H1 (cell line): ENCODE results near the gene HMCN2. TPM values are rescaled to one million over a fixed set of nuclear protein-coding genes. Genes with fewer than 3 reads are reported as not detected.

Experiments
- CTCF ChIA-PET: fragments of 300-600 bp; sonication (Branson Sonifier 250); formaldehyde crosslinking; loops from one replicate; lab custom pipeline; 2021; ENCODE audit not compliant: partially characterized antibody; lab: Charles Lee
- POLR2A ChIA-PET: fragments of 300-600 bp; sonication (Branson Sonifier 250); formaldehyde crosslinking; loops from one replicate; lab custom pipeline; 2021; ENCODE audit warnings: inconsistent platforms; ENCODE audit not compliant: partially characterized antibody; lab: Charles Lee
- DNase-seq, 2 experiments: peaks; one replicate each; pipeline versions ENCODE4 v3.0.0 to v3.0.0-alpha.2; 2010 to 2022; ENCODE audit warnings: low spot score in 2 of 2, low read depth in 1 of 2, mixed read lengths in 1 of 2
- FAIRE-seq: peaks from 2 replicates; lab custom pipeline; 2011; peaks lifted over from hg19 to GRCh38; lab: Jason Lieb, UNC
- H2AFZ ChIP-seq: 2 replicates; pipeline ENCODE4 v1.8.1; 2012; ENCODE audit warnings: low read length, inconsistent platforms
- H2AK5ac ChIP-seq: 2 replicates; pipeline ENCODE4 v1.6.1; 2013; ENCODE audit warnings: low read depth, low read length
- H2BK120ac ChIP-seq: replicated peaks from 2 replicates; pipeline ENCODE3; 2013; ENCODE audit warnings: low read depth, low read length, inconsistent platforms
- H2BK12ac ChIP-seq: 2 replicates; pipeline ENCODE4 v1.6.1; 2013; ENCODE audit warnings: low read depth, low read length
- H2BK15ac ChIP-seq: 2 replicates; pipeline ENCODE4 v1.6.1; 2013; ENCODE audit warnings: low read length
- H2BK20ac ChIP-seq: 2 replicates; pipeline ENCODE4 v1.6.1; 2013; ENCODE audit warnings: low read length
- H2BK5ac ChIP-seq: 2 replicates; pipeline ENCODE4 v1.6.1; 2013; ENCODE audit warnings: low read depth, low read length
- H3K14ac ChIP-seq: 2 replicates; pipeline ENCODE4 v1.6.1; 2013; ENCODE audit warnings: inconsistent platforms; ENCODE audit not compliant: insufficient read length
- H3K18ac ChIP-seq: 2 replicates; pipeline ENCODE4 v1.6.1; 2013; ENCODE audit warnings: low read length; ENCODE audit errors: extremely low read depth
- H3K23ac ChIP-seq: 2 replicates; pipeline ENCODE4 v1.6.1; 2013; ENCODE audit warnings: inconsistent platforms; ENCODE audit not compliant: insufficient read length
- H3K23me2 ChIP-seq: 2 replicates; pipeline ENCODE4 v1.6.1; 2013; ENCODE audit warnings: low read depth, low read length
- H3K27ac ChIP-seq: 2 replicates; pipeline ENCODE4 v1.6.1; 2011; ENCODE audit warnings: low read depth, low read length, inconsistent platforms
- H3K27me3 ChIP-seq, 4 experiments: replicated peaks in 1 of 4; 1 replicate in 1 of 4; 2 replicates in 3 of 4; pipeline versions ENCODE4 v1.6.1 to v1.8.1; 2011 to 2013; ENCODE audit warnings: low read length in 3 of 4, mild to moderate bottlenecking in 3 of 4, inconsistent platforms in 2 of 4, mixed read lengths in 2 of 4, moderate library complexity in 1 of 4; ENCODE audit not compliant: control insufficient read depth in 3 of 4, insufficient read depth in 3 of 4; ENCODE audit errors: extremely low read depth in 1 of 4
- H3K36me3 ChIP-seq, 4 experiments: 2 replicates each; pipeline versions ENCODE4 v1.6.1 to v1.8.1; 2011 to 2013; ENCODE audit warnings: mild to moderate bottlenecking in 4 of 4, low read length in 3 of 4, moderate library complexity in 2 of 4, control low read depth in 1 of 4, inconsistent platforms in 1 of 4; ENCODE audit not compliant: insufficient read depth in 4 of 4, control insufficient read depth in 2 of 4
- H3K4ac ChIP-seq: replicated peaks from 2 replicates; pipeline ENCODE3; 2013; ENCODE audit warnings: low read length, low read depth, mixed read lengths, inconsistent platforms; ENCODE audit not compliant: insufficient read length
- H3K4me1 ChIP-seq, 4 experiments: replicated peaks in 1 of 4; 1 replicate in 1 of 4; 2 replicates in 3 of 4; pipeline versions ENCODE4 v1.6.1 to v1.8.1; 2011 to 2013; ENCODE audit warnings: low read length in 3 of 4, inconsistent platforms in 2 of 4, mixed read lengths in 1 of 4; ENCODE audit not compliant: insufficient read depth in 4 of 4, control insufficient read depth in 3 of 4
- H3K4me2 ChIP-seq, 2 experiments: 2 replicates each; pipeline versions ENCODE4 v1.6.1 to v1.8.1; 2011 to 2013; ENCODE audit warnings: low read depth in 2 of 2, low read length in 2 of 2, control low read depth in 1 of 2, inconsistent platforms in 1 of 2, mild to moderate bottlenecking in 1 of 2; ENCODE audit not compliant: insufficient read depth in 1 of 2
- H3K4me3 ChIP-seq, 4 experiments: fragments of 200-600, 300-600 bp in 1 of 4; sonication (generic), shearing (Covaris generic), sonication (Bioruptor Twin) in 1 of 4; 2 replicates each; pipeline versions ENCODE4 v1.5.1 to v1.8.1; 2011 to 2016; ENCODE audit warnings: low read length in 4 of 4, low read depth in 3 of 4, control low read depth in 2 of 4, inconsistent platforms in 2 of 4, mild to moderate bottlenecking in 2 of 4, mixed read lengths in 1 of 4, moderate library complexity in 1 of 4; ENCODE audit not compliant: insufficient read depth in 2 of 4; ENCODE audit errors: extremely low read depth in 1 of 4
- H3K56ac ChIP-seq: replicated peaks from 2 replicates; pipeline ENCODE3; 2013; ENCODE audit warnings: low read depth, mild to moderate bottlenecking, mixed read lengths, low read length, inconsistent platforms; ENCODE audit not compliant: insufficient read length
- H3K79me1 ChIP-seq: 2 replicates; pipeline ENCODE4 v1.6.1; 2013; ENCODE audit warnings: low read depth, low read length, control low read depth
- H3K79me2 ChIP-seq, 2 experiments: 2 replicates each; pipeline versions ENCODE4 v1.6.1 to v1.8.1; 2012 to 2013; ENCODE audit warnings: low read length in 2 of 2, mild to moderate bottlenecking in 2 of 2, inconsistent platforms in 1 of 2; ENCODE audit not compliant: insufficient read depth in 2 of 2, control insufficient read depth in 1 of 2
- H3K9ac ChIP-seq, 4 experiments: replicated peaks in 1 of 4; 1 replicate in 1 of 4; 2 replicates in 3 of 4; pipeline versions ENCODE4 v1.6.1 to v1.8.1; 2011 to 2013; ENCODE audit warnings: low read depth in 3 of 4, low read length in 3 of 4, control low read depth in 2 of 4, mild to moderate bottlenecking in 2 of 4, moderate library complexity in 2 of 4, inconsistent platforms in 1 of 4; ENCODE audit errors: extremely low read depth in 1 of 4
- H3K9me3 ChIP-seq, 2 experiments: 2 replicates each; pipeline versions ENCODE4 v1.6.1 to v1.8.1; 2012 to 2013; ENCODE audit warnings: mild to moderate bottlenecking in 2 of 2, moderate library complexity in 2 of 2, control low read depth in 1 of 2, inconsistent platforms in 1 of 2, low read depth in 1 of 2, low read length in 1 of 2, mixed read lengths in 1 of 2; ENCODE audit not compliant: insufficient read depth in 2 of 2
- H4K20me1 ChIP-seq, 2 experiments: replicated peaks in 1 of 2; 2 replicates each; pipeline versions ENCODE3 to v1.8.1; 2011 to 2013; ENCODE audit warnings: inconsistent platforms in 2 of 2, low read length in 2 of 2, mild to moderate bottlenecking in 1 of 2; ENCODE audit not compliant: insufficient read depth in 2 of 2, control insufficient read depth in 1 of 2
- H4K5ac ChIP-seq: 2 replicates; pipeline ENCODE4 v1.6.1; 2013; ENCODE audit warnings: low read length, low read depth, mixed read lengths, inconsistent platforms; ENCODE audit not compliant: insufficient read length
- H4K8ac ChIP-seq: 2 replicates; pipeline ENCODE4 v1.8.0; 2013; ENCODE audit warnings: mild to moderate bottlenecking, moderate library complexity, low read length, inconsistent platforms; ENCODE audit not compliant: insufficient read depth; ENCODE audit errors: extremely low read depth
- H4K91ac ChIP-seq: replicated peaks from 2 replicates; pipeline ENCODE3; 2013; ENCODE audit warnings: low read length, mixed read lengths, inconsistent platforms; ENCODE audit not compliant: insufficient read length
- BRCA1 ChIP-seq: IDR thresholded peaks from 2 replicates; pipeline ENCODE4 v1.6.1; 2012; ENCODE audit warnings: low read depth, low read length, improper control_type of control experiment
- RFX5 ChIP-seq: IDR thresholded peaks from 2 replicates; pipeline ENCODE4 v1.6.1; 2011; ENCODE audit warnings: low read depth, low read length, improper control_type of control experiment, borderline replicate concordance
- SP2 ChIP-seq: IDR thresholded peaks from 2 replicates; pipeline ENCODE4 v1.6.1; 2012; ENCODE audit warnings: mild to moderate bottlenecking, low read length, inconsistent platforms
- WGBS, 2 experiments: shearing (Covaris generic) in 1 of 2; methylation state at CpG; one replicate each; pipeline versions ENCODE4 v1.1.6 to v1.1.7; 2013 to 2015; ENCODE audit warnings: low lambda C conversion rate in 2 of 2, mixed read lengths in 2 of 2, inconsistent platforms in 1 of 2, low coverage in 1 of 2, missing lambda C conversion rate in 1 of 2; ENCODE audit not compliant: insufficient replicate concordance in 2 of 2, insufficient coverage in 1 of 2, insufficient read length in 1 of 2; ENCODE audit errors: extremely low coverage in 1 of 2, missing lambda C conversion rate in 1 of 2; 5-methylcytosine and 5-hydroxymethylcytosine counted together
- polyA plus RNA-seq, 7 experiments: library from polyadenylated mRNA; depleted of rRNA in 3 of 7; stranded (reverse) in 5 of 7; unstranded in 2 of 7; fragments of >200 nt in 5 of 7; fragments of 200-250 nt in 2 of 7; gene quantifications; 1 replicate in 5 of 7; 2 replicates in 1 of 7; 4 replicates in 1 of 7; pipeline versions ENCODE4 v1.2.1 to v1.2.3, GENCODE V29; 2011 to 2013; ENCODE audit warnings: missing spikeins in 2 of 7, mixed read lengths in 2 of 7
- total RNA-seq: library from RNA; stranded (reverse); fragmentation: NEBNext Ultra II Directional; extraction: Animal tissue kit (Norgen Biotek cat#: 25700); gene quantifications from 2 replicates; pipeline ENCODE4 v1.2.1, GENCODE V29; 2021

Gene HMCN2
- total and polyA plus RNA-seq, 2 of the 8 experiments (the other 6 are each of a cell fraction or from before 2014, with no cell fraction given), result 5.0 to 9.1 TPM

GRCh38 chr9:130302785-130303612 lies 37.4 kb downstream of the HMCN2 start:
- Histone ChIP-seq H4K91ac (no peak overlapping the region), H3K27me3 (no peaks in the 10 kb centered on the region), H3K23ac (no peak overlapping the region), H3K79me1 (no peaks in the 10 kb centered on the region), H4K5ac (no peak overlapping the region), H3K56ac (no peak overlapping the region), H3K23me2 (peaks cover 10% of the 10 kb centered on the region; the same call in 1 of the 2 replicates), H3K79me2 (no peaks in the 10 kb centered on the region), H2BK12ac (no peak overlapping the region), H3K36me3 (peaks cover 0 to 13% (median 3%) of the 10 kb centered on the region in 4 experiments; a peak in 4 of 8 replicates), H3K27ac (no peak overlapping the region), H2BK5ac (no peak overlapping the region; the same call in 1 of the 2 replicates), H2BK20ac (no peak overlapping the region), H3K4me1 (no peaks in the 10 kb centered on the region), H2AK5ac (no peak overlapping the region), H2AFZ (no peak overlapping the region), H2BK120ac (no peak overlapping the region), H2BK15ac (no peak overlapping the region), H3K14ac (no peak overlapping the region), H3K9me3 (no peaks in the 10 kb centered on the region), H3K4me3 (no peak overlapping the region), H4K8ac (no peak overlapping the region; the same call in 1 of the 2 replicates), H3K9ac (no peak overlapping the region), H3K4ac (no peak overlapping the region), H3K18ac (no peak overlapping the region), H4K20me1 (no peaks in the 10 kb centered on the region), H3K4me2 (no peak overlapping the region)
- CTCF ChIA-PET, result interaction anchor here (0.8 to 5.6 kb wide), 10 partner anchors 12 to 195 kb away, joined by 3 to 33 read pairs (median 4); no protein-coding TSS in a partner anchor
- TF ChIP-seq BRCA1 (no peak), RFX5 (no peak), SP2 (no peak)
- FAIRE-seq, result no peak
- POLR2A ChIA-PET, result interaction anchor here (0.6 to 1.4 kb wide), 5 partner anchors 12 to 38 kb away, joined by 3 read pairs; no protein-coding TSS in a partner anchor
- 91% methylated on average over 23 of the region's 23 CpGs; no CpG with 5 or more reads in 1 of the 2 experiments for WGBS, 2 experiments
- DNase-seq, result no peak
